BLaER1 treated with 17β-estradiol and CSF1 and Interleukin-3, amounts not matched to agents 10 nM and 100 nM (cell line): ENCODE results near the gene BATF3.

Source experiments
- H3K27ac ChIP-seq, 11 experiments: shearing (Covaris generic); formaldehyde crosslinking; 2 replicates each; pipeline ENCODE4 v1.8.1; 2022
- H3K27me3 ChIP-seq, 11 experiments: shearing (Covaris generic); formaldehyde crosslinking; 2 replicates each; pipeline ENCODE4 v1.8.1; 2022
- H3K36me3 ChIP-seq, 11 experiments: shearing (Covaris generic); formaldehyde crosslinking; 2 replicates each; pipeline ENCODE4 v1.8.1; 2022
- H3K4me1 ChIP-seq, 10 experiments: shearing (Covaris generic); formaldehyde crosslinking; 2 replicates each; pipeline ENCODE4 v1.8.1; 2022
- H3K4me2 ChIP-seq, 11 experiments: shearing (Covaris generic); formaldehyde crosslinking; 2 replicates each; pipeline ENCODE4 v1.8.1; 2022
- H3K4me3 ChIP-seq, 10 experiments: shearing (Covaris generic); formaldehyde crosslinking; 2 replicates each; pipeline ENCODE4 v1.8.1; 2022
- H3K9ac ChIP-seq, 11 experiments: shearing (Covaris generic); formaldehyde crosslinking; 2 replicates each; pipeline ENCODE4 v1.8.1; 2022
- H3K9me3 ChIP-seq, 11 experiments: shearing (Covaris generic); formaldehyde crosslinking; replicated peaks in 1 of 11; 2 replicates each; pipeline ENCODE4 v1.8.1; 2022
- H4K20me1 ChIP-seq, 11 experiments: shearing (Covaris generic); formaldehyde crosslinking; 2 replicates each; pipeline ENCODE4 v1.8.1; 2022
- Cebpa-rat ChIP-seq, 11 experiments: shearing (Covaris generic); IDR thresholded peaks; 2 replicates each; pipeline ENCODE4 v1.8.1; 2022

The BATF3 gene

GRCh38 chr1:212684076-212684475 is 15.6 kb downstream of the BATF3 start:
- TF ChIP-seq Cebpa-rat (IDR thresholded peaks at IDR 0.05) = no peak
- Histone ChIP-seq H3K9me3 (no peaks in the 10 kb centered on the region), H3K4me1 (peaks cover 15 to 100% (median 61%) of the 10 kb centered on the region in 10 experiments), H3K4me3 (0 out of 20 replicates have a peak overlapping the region, but pooled peaks of 1 of the 10 experiments have one; percentile 33), H3K4me2 (peak overlapping the region; percentile 50 to 95 (median 81); a peak in 20 of 22 replicates), H4K20me1 (0 out of 22 replicates have a peak, but pooled peaks cover 0 to under 1% (median 0%) of the 10 kb centered on the region in 11 experiments), H3K9ac (peak overlapping the region in 7 of 11 experiments; percentile 43 to 75 (median 65); a peak in 8 of 22 replicates), H3K36me3 (peaks cover 0 to 43% (median 17%) of the 10 kb centered on the region in 11 experiments; a peak in 16 of 22 replicates), H3K27me3 (no peaks in the 10 kb centered on the region), H3K27ac (peak overlapping the region in 10 of 11 experiments; percentile 56 to 85 (median 75); a peak in 19 of 22 replicates)

GRCh38 chr1:212683357-212683722 is 16.3 kb downstream of the BATF3 start:
- peaks cover 0 to 38% (median 17%) of the 10 kb centered on the region in 11 experiments; a peak in 16 of 22 replicates for H3K36me3 ChIP-seq
- H3K4me3 ChIP-seq = peak overlapping the region in 5 of 10 experiments; percentile 1 to 51 (median 24); a peak in 8 of 20 replicates
- peak overlapping the region; percentile 25 to 75 (median 53); a peak in 15 of 22 replicates for H3K9ac ChIP-seq
- no peaks in the 10 kb centered on the region for H4K20me1 ChIP-seq
- H3K4me2 ChIP-seq = peak overlapping the region; percentile 50 to 95 (median 81)
- TF ChIP-seq Cebpa-rat (IDR thresholded peaks at IDR 0.05) = peak in 10 of 11 experiments; percentile 11 to 88 (median 68); a peak in 13 of 22 replicates
- no peaks in the 10 kb centered on the region for H3K9me3 ChIP-seq
- H3K27ac ChIP-seq = peak overlapping the region; percentile 56 to 85 (median 74)
- no peaks in the 10 kb centered on the region for H3K27me3 ChIP-seq
- H3K4me1 ChIP-seq = peaks cover 15 to 100% (median 66%) of the 10 kb centered on the region in 10 experiments

- peaks cover 0 to 17% (median 3%) of the 10 kb centered on the region in 11 experiments; a peak in 10 of 22 replicates for H3K36me3 ChIP-seq
- no peak overlapping the region for H3K4me3 ChIP-seq
- peaks cover 15 to 88% (median 62%) of the 10 kb centered on the region in 10 experiments for H3K4me1 ChIP-seq
- TF ChIP-seq Cebpa-rat (IDR thresholded peaks at IDR 0.05) = no peak
- no peaks in the 10 kb centered on the region for H3K27me3 ChIP-seq
- H3K27ac ChIP-seq = no peak overlapping the region; a peak in 1 of 22 replicates
- no peaks in the 10 kb centered on the region for H4K20me1 ChIP-seq
- H3K4me2 ChIP-seq = peak overlapping the region in 4 of 11 experiments; percentile 6 to 93 (median 56); a peak in 8 of 22 replicates
- H3K9me3 ChIP-seq = no peaks in the 10 kb centered on the region
- no peak overlapping the region for H3K9ac ChIP-seq
Observed at GRCh38 chr1:212680680-212681389, 18.8 kb downstream of the BATF3 start.

GRCh38 chr1:212678456-212679410 is 20.9 kb downstream of the BATF3 start:
- peak overlapping the region in 9 of 11 experiments; percentile 14 to 93 (median 74); a peak in 17 of 22 replicates for H3K4me2 ChIP-seq
- no peak for TF ChIP-seq Cebpa-rat (IDR thresholded peaks at IDR 0.05)

GRCh38 chr1:212677573-212677972 is 22.1 kb downstream of the BATF3 start:
- Histone ChIP-seq H3K4me3 (no peak overlapping the region), H3K9me3 (no peaks in the 10 kb centered on the region), H3K4me1 (peaks cover 0 to 61% (median 30%) of the 10 kb centered on the region in 10 experiments; a peak in 17 of 20 replicates), H3K9ac (no peak overlapping the region), H3K4me2 (peak overlapping the region in 5 of 11 experiments; percentile 74 to 93 (median 85); a peak in 10 of 22 replicates), H3K27ac (peak overlapping the region in 3 of 11 experiments; percentile 51 to 71 (median 54); a peak in 2 of 22 replicates), H3K36me3 (no peaks in the 10 kb centered on the region), H3K27me3 (no peaks in the 10 kb centered on the region), H4K20me1 (no peaks in the 10 kb centered on the region)
- no peak for TF ChIP-seq Cebpa-rat (IDR thresholded peaks at IDR 0.05)

More at GRCh38 chr1:212678456-212679410, 20.9 kb downstream of the BATF3 start:
- H3K4me1 ChIP-seq = peaks cover 11 to 67% (median 41%) of the 10 kb centered on the region in 10 experiments
- H3K4me3 ChIP-seq = peak overlapping the region in 2 of 10 experiments; percentile 18 to 35; a peak in 3 of 20 replicates
- H3K9me3 ChIP-seq = no peaks in the 10 kb centered on the region
- H3K27me3 ChIP-seq = no peaks in the 10 kb centered on the region
- no peaks in the 10 kb centered on the region for H4K20me1 ChIP-seq
- peak overlapping the region in 8 of 11 experiments; percentile 10 to 78 (median 47); a peak in 14 of 22 replicates for H3K27ac ChIP-seq
- H3K36me3 ChIP-seq = no peaks in the 10 kb centered on the region
- peak overlapping the region in 4 of 11 experiments; percentile 37 to 65 (median 53); a peak in 6 of 22 replicates for H3K9ac ChIP-seq

- TF ChIP-seq Cebpa-rat (IDR thresholded peaks at IDR 0.05) = no peak
- Histone ChIP-seq H3K36me3 (no peaks in the 10 kb centered on the region), H3K9ac (no peak overlapping the region), H3K27ac (no peak overlapping the region), H3K4me2 (peak overlapping the region in 3 of 11 experiments; percentile 74 to 93 (median 84); a peak in 6 of 22 replicates), H3K27me3 (no peaks in the 10 kb centered on the region), H3K9me3 (no peaks in the 10 kb centered on the region), H3K4me1 (peaks cover 0 to 61% (median 26%) of the 10 kb centered on the region in 10 experiments; a peak in 17 of 20 replicates), H3K4me3 (no peak overlapping the region), H4K20me1 (no peaks in the 10 kb centered on the region)
Observed at GRCh38 chr1:212677136-212677535, 22.5 kb downstream of the BATF3 start.

GRCh38 chr1:212675675-212676074 is 24.0 kb downstream of the BATF3 start:
- no peak for TF ChIP-seq Cebpa-rat (IDR thresholded peaks at IDR 0.05)
- Histone ChIP-seq H3K27ac (no peak overlapping the region), H3K4me2 (no peak overlapping the region), H3K36me3 (no peaks in the 10 kb centered on the region), H3K4me3 (no peak overlapping the region), H3K9ac (no peak overlapping the region), H4K20me1 (no peaks in the 10 kb centered on the region), H3K27me3 (no peaks in the 10 kb centered on the region), H3K9me3 (no peaks in the 10 kb centered on the region), H3K4me1 (peaks cover 0 to 61% (median 37%) of the 10 kb centered on the region in 10 experiments; a peak in 18 of 20 replicates)

GRCh38 chr1:212674872-212675271 is 24.8 kb downstream of the BATF3 start:
- TF ChIP-seq Cebpa-rat (IDR thresholded peaks at IDR 0.05) = no peak
- H3K9me3 ChIP-seq = no peaks in the 10 kb centered on the region
- H3K4me2 ChIP-seq = no peak overlapping the region
- no peaks in the 10 kb centered on the region for H3K36me3 ChIP-seq
- H3K27me3 ChIP-seq = no peaks in the 10 kb centered on the region
- no peak overlapping the region for H3K27ac ChIP-seq
- no peaks in the 10 kb centered on the region for H4K20me1 ChIP-seq
- H3K4me1 ChIP-seq = peaks cover 0 to 61% (median 43%) of the 10 kb centered on the region in 10 experiments; a peak in 18 of 20 replicates
- H3K9ac ChIP-seq = no peak overlapping the region
- H3K4me3 ChIP-seq = no peak overlapping the region
